ENCODE data around the gene RPL37A.

The RPL37A gene

GRCh38 chr2:216491793-216492596 is 6.6 kb upstream of the RPL37A start:
- no peak for FAIRE-seq

GRCh38 chr2:216492597-216493333 is 5.9 kb upstream of the RPL37A start:
- FAIRE-seq: no peak

GRCh38 chr2:216493334-216493685 is 5.3 kb upstream of the RPL37A start:
- FAIRE-seq: no peak

- FAIRE-seq: no peak
Measured at GRCh38 chr2:216495656-216496055, 3.0 kb upstream of the RPL37A start.

GRCh38 chr2:216497382-216498069 is 1.1 kb upstream of the RPL37A start:
- FAIRE-seq: no peak

- FAIRE-seq: no peak
Measured at GRCh38 chr2:216498070-216498378, 620 bp upstream of the RPL37A start.

- no peak for FAIRE-seq
Measured at GRCh38 chr2:216499641-216500218, 1.1 kb downstream of the RPL37A start.

GRCh38 chr2:216500572-216500971 is 1.9 kb downstream of the RPL37A start:
- FAIRE-seq: no peak

- FAIRE-seq: no peak
Measured at GRCh38 chr2:216501854-216502253, 3.2 kb downstream of the RPL37A start.

- no peak for FAIRE-seq
Measured at GRCh38 chr2:216502381-216503158, 3.9 kb downstream of the RPL37A start.

- no peak for FAIRE-seq
Measured at GRCh38 chr2:216503159-216503629, 4.5 kb downstream of the RPL37A start.

GRCh38 chr2:216503697-216504375 is 5.2 kb downstream of the RPL37A start:
- no peak for FAIRE-seq

- FAIRE-seq: no peak
Measured at GRCh38 chr2:216504376-216504762, 5.7 kb downstream of the RPL37A start.

GRCh38 chr2:216505133-216506106 is 6.8 kb downstream of the RPL37A start:
- no peak for FAIRE-seq

- FAIRE-seq: no peak
Measured at GRCh38 chr2:216507220-216508160, 8.8 kb downstream of the RPL37A start.

GRCh38 chr2:216508229-216508628 is 9.6 kb downstream of the RPL37A start:
- FAIRE-seq: no peak

GRCh38 chr2:216516730-216517350 is 18.2 kb downstream of the RPL37A start:
- FAIRE-seq: peak; percentile 85

GRCh38 chr2:216517447-216518225 is 19.0 kb downstream of the RPL37A start:
- FAIRE-seq: no peak
